CD4-positive, alpha-beta memory T cell (primary cell): Measurements from ENCODE around the gene HES1. TPM values are rescaled to one million over a fixed set of nuclear protein-coding genes. Genes with fewer than 3 reads are reported as not detected.
A peak's percentile ranks its signal among the peaks of the same experiment; 100 is the strongest.
"Not testable (repeated sequence)": the region's sequence is repeated elsewhere in the genome, so short reads cannot be mapped to it uniquely, and the experiment has no call there.

Experiments used
- CTCF ChIA-PET: fragments of 350-600 bp; sonication (Branson Sonifier 250); formaldehyde crosslinking; loops from one replicate; lab custom pipeline; 2021; ENCODE audit warnings: inconsistent platforms; ENCODE audit not compliant: partially characterized antibody; lab: Charles Lee
- POLR2A ChIA-PET: fragments of 350-600 bp; sonication (Branson Sonifier 250); formaldehyde crosslinking; loops from one replicate; lab custom pipeline; 2021; ENCODE audit not compliant: partially characterized antibody; lab: Charles Lee
- DNase-seq, 5 donors: peaks; one replicate each; pipeline versions ENCODE4 v3.0.0 to v3.0.0-alpha.2; 2020 to 2022; ENCODE audit warnings: mixed read lengths in 1 of 5
- H3K27ac ChIP-seq: one replicate; pipeline ENCODE4 v1.7.0; 2013; ENCODE audit warnings: low read depth, low read length
- H3K27me3 ChIP-seq: 2 replicates; pipeline ENCODE4 v1.7.0; 2013; ENCODE audit warnings: mild to moderate bottlenecking, low read length, moderate library complexity; ENCODE audit not compliant: insufficient read depth
- H3K36me3 ChIP-seq: 2 replicates; pipeline ENCODE4 v1.7.0; 2013; ENCODE audit warnings: mild to moderate bottlenecking, low read length, moderate library complexity; ENCODE audit not compliant: insufficient read depth
- H3K4me1 ChIP-seq: 2 replicates; pipeline ENCODE4 v1.7.0; 2013; ENCODE audit warnings: mild to moderate bottlenecking, low read length, moderate library complexity; ENCODE audit not compliant: insufficient read depth
- H3K4me3 ChIP-seq, 2 donors: one replicate each; pipeline ENCODE4 v1.7.0; 2013; ENCODE audit warnings: low read length in 2 of 2, mild to moderate bottlenecking in 1 of 2
- H3K9me3 ChIP-seq, 2 donors: one replicate each; pipeline ENCODE4 v1.7.0; 2013; ENCODE audit warnings: low read length in 2 of 2, control low read depth in 1 of 2; ENCODE audit not compliant: control insufficient read depth in 1 of 2
- H3K27ac Mint-ChIP-seq, 7 donors: one replicate each; pipeline ENCODE4 v1.8.0; 2020 to 2021; ENCODE audit warnings: mixed read lengths in 7 of 7, mild to moderate bottlenecking in 6 of 7, inconsistent platforms in 3 of 7, moderate library complexity in 3 of 7
- H3K27me3 Mint-ChIP-seq, 2 donors: one replicate each; pipeline ENCODE4 v1.8.0; 2020 to 2021; ENCODE audit warnings: mixed read lengths in 2 of 2
- H3K36me3 Mint-ChIP-seq, 2 donors: one replicate each; pipeline ENCODE4 v1.8.0; 2020 to 2021; ENCODE audit warnings: mixed read lengths in 2 of 2, inconsistent platforms in 1 of 2, mild to moderate bottlenecking in 1 of 2
- H3K4me1 Mint-ChIP-seq, 4 donors: one replicate each; pipeline ENCODE4 v1.8.0; 2020 to 2021; ENCODE audit warnings: mixed read lengths in 4 of 4, mild to moderate bottlenecking in 1 of 4
- H3K4me3 Mint-ChIP-seq, 8 donors: one replicate each; pipeline ENCODE4 v1.8.0; 2020 to 2021; ENCODE audit warnings: mixed read lengths in 8 of 8, mild to moderate bottlenecking in 7 of 8, moderate library complexity in 6 of 8, inconsistent platforms in 3 of 8
- H3K9me3 Mint-ChIP-seq, 8 donors: one replicate each; pipeline ENCODE4 v1.8.0; 2020 to 2021; ENCODE audit warnings: mixed read lengths in 8 of 8, mild to moderate bottlenecking in 5 of 8, inconsistent platforms in 3 of 8, moderate library complexity in 1 of 8
- intact Hi-C: fragments of 100-400 bp; cut with micrococcal nuclease; formaldehyde crosslinking; loops from one replicate; pipeline ENCODE4 v1.15.1; 2023
- polyA plus RNA-seq, 2 donors: library from polyadenylated mRNA; unstranded; fragments of 300-500 nt; fragmentation: Illumina TruSeq; gene quantifications; one replicate each; pipeline ENCODE4 v1.2.3, GENCODE V29; 2021
- total RNA-seq, 2 experiments: library from RNA; stranded (reverse); gene quantifications; one replicate each; pipeline ENCODE4 v1.2.3, GENCODE V29; 2021

HES1 gene, protein sequence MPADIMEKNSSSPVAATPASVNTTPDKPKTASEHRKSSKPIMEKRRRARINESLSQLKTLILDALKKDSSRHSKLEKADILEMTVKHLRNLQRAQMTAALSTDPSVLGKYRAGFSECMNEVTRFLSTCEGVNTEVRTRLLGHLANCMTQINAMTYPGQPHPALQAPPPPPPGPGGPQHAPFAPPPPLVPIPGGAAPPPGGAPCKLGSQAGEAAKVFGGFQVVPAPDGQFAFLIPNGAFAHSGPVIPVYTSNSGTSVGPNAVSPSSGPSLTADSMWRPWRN
- total RNA-seq = not detected
- polyA plus RNA-seq = under 1 TPM; 0.11 to 0.50 TPM

GRCh38 chr3:194135806-194136518, at the start of gene HES1:
HES1 (plus strand) TSS chr3:194136148; CDS start chr3:194136381, 233 bp downstream.
- peak within 1 kb of the TSS; percentile 51 to 57 for H3K4me3 ChIP-seq
- H3K36me3 ChIP-seq = no peaks in the 10 kb centered on the region
- H3K27me3 Mint-ChIP-seq = peaks cover 39 to 50% of the 10 kb centered on the region in 2 donors
- H3K36me3 Mint-ChIP-seq = peaks cover 0 to 5% of the 10 kb centered on the region in 2 donors
- intact Hi-C loops = loop anchor here (2.0 to 10.0 kb wide), 4 partner anchors 33 to 471 kb away; partner anchors contain the start of gene ATP13A3
- H3K9me3 Mint-ChIP-seq = no peaks in the 10 kb centered on the region
- H3K27ac ChIP-seq = no peak within 1 kb of the TSS
- H3K4me3 Mint-ChIP-seq = peak within 1 kb of the TSS; percentile 78 to 97 (median 88)
- POLR2A ChIA-PET = interaction anchor here (0.5 to 0.8 kb wide), 2 partner anchors 32 to 160 kb away, joined by 3 read pairs; no protein-coding TSS in a partner anchor
- DNase-seq = peak in 4 of 5 donors; percentile 33 to 61 (median 39)
- H3K4me1 Mint-ChIP-seq = peaks cover 28 to 70% (median 41%) of the 10 kb centered on the region in 4 donors
- H3K27me3 ChIP-seq = peaks cover 24% of the 10 kb centered on the region
- peak within 1 kb of the TSS; percentile 66 to 96 (median 92) for H3K27ac Mint-ChIP-seq
- peaks cover 47% of the 10 kb centered on the region for H3K4me1 ChIP-seq
- no peaks in the 10 kb centered on the region for H3K9me3 ChIP-seq
- CTCF ChIA-PET = interaction anchor here (0.7 to 1.5 kb wide), 3 partner anchors 76 to 355 kb away, joined by 3 to 6 read pairs (median 3); no protein-coding TSS in a partner anchor

DNA sequence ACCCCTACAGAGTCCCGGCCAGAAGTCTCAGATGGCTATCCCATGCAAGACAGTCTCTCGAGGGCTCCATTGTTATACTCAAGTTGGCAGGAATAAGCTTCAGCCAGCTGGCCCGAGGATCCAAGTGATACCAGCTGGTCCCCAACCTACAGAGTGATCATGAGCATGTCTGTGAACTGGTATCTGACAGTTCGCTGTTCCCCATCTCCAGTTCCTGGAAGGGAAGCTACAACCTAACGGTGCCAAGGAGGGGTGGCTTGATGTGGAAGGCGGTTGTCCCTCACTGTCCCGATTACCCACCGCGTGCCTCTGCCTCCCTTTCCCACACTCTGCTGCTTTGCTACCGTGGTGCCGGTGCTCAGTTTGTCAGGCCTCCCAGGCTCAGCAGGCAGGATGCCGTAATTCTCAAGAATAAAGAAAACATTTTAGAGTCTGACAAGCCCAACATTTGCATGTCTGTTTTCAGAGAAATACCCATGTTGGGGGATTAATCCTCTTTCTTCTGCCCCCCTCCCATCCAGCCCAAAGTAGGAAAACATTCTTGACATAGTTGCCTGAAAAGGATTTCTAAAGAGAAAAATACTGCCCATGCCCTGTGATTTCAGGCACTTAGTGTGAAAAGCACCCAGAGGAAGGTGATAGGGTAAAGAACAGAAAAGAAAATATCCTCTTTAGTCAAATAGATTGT, 49.4 kb upstream of the HES1 start:
- DNase-seq = no peak
- intact Hi-C loops = no loop called here
- H3K27ac Mint-ChIP-seq = no peak overlapping the region
- H3K36me3 Mint-ChIP-seq = no peaks in the 10 kb centered on the region
- Histone ChIP-seq H3K27me3 (no peaks in the 10 kb centered on the region), H3K4me3 (no peak overlapping the region), H3K36me3 (no peaks in the 10 kb centered on the region), H3K4me1 (no peaks in the 10 kb centered on the region), H3K9me3 (no peaks in the 10 kb centered on the region), H3K27ac (no peak overlapping the region)
- POLR2A ChIA-PET = no interaction called here
- H3K4me1 Mint-ChIP-seq = peaks cover 0 to 8% (median 3%) of the 10 kb centered on the region in 4 donors
- H3K4me3 Mint-ChIP-seq = no peak overlapping the region
- peaks cover 0 to 2% (median 0%) of the 10 kb centered on the region in 8 donors for H3K9me3 Mint-ChIP-seq
- peaks cover 3 to 7% of the 10 kb centered on the region in 2 donors for H3K27me3 Mint-ChIP-seq
- CTCF ChIA-PET = no interaction called here

DNA sequence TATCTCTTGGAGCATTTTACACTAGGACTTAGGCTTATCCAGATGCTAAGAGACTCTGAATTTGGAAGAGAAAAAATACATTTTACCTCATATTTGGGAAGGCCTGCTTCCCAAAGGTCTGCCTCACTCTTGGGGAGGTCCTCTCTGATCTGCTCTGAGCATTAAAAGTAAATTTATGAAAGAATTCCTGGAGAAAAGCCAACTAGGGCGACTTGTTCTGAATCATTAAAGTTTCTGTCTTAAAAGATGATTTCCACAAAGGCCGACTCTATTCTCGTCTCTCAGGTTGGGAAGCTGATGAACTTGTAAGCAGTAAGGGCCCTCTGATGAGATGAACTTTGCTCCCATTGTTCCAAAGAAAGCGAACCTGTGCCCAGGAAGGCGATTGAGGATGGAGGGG, 48.7 kb upstream of the HES1 start:
- H3K27ac ChIP-seq = no peak overlapping the region
- no peaks in the 10 kb centered on the region for H3K36me3 ChIP-seq
- no peaks in the 10 kb centered on the region for H3K9me3 ChIP-seq
- H3K4me1 Mint-ChIP-seq = peaks cover 0 to 8% (median 3%) of the 10 kb centered on the region in 4 donors
- H3K27me3 ChIP-seq = no peaks in the 10 kb centered on the region
- no peaks in the 10 kb centered on the region for H3K36me3 Mint-ChIP-seq
- H3K4me3 Mint-ChIP-seq = no peak overlapping the region
- ChIA-PET POLR2A (no interaction called here), CTCF (no interaction called here)
- H3K4me3 ChIP-seq = no peak overlapping the region
- H3K9me3 Mint-ChIP-seq = peaks cover 0 to 2% (median 0%) of the 10 kb centered on the region in 8 donors
- H3K27ac Mint-ChIP-seq = no peak overlapping the region
- H3K27me3 Mint-ChIP-seq = peaks cover 4% of the 10 kb centered on the region in 2 donors
- H3K4me1 ChIP-seq = no peaks in the 10 kb centered on the region
- intact Hi-C loops = no loop called here
- no peak for DNase-seq

DNA sequence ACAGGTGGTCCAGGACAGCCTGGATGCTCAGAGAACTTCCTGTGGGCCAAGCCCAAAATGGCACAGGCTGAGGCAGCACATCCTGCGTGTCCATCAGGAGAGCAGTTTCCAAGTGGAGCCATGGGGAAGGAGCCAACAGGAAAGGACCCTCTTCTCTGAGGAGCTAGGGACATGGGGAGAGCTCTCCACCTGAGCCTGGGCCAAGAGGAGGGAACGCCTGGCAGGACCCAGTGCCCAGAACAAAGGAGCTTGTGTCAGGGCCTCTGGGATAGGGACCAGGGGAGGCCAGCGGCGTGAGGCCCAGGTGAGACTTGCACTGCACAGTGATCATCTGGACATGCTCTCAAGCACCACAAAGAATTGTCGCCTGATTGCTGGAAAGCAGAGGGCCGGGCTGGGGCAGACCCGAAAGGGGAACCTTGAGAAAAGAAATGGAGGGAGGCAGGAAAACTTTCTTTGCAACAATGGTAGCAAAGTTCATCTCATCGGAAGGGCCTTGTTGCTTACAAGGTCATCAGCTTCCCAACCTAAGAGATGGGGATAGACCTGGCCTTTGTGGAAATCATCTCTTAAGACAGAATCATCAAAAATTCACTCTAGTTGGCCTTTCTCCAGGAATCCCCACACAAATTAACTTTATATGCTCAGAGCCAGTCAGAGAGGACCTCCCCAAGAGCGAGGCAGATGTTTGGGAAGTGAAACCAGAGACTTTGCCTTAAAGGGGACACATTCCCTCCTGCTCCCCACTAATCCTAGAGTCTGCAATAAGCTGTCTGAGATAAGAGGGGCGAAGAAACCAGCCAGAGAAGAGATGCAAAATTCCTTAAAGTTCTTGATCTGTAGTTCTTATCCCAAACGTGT, 47.7 kb upstream of the HES1 start:
- intact Hi-C loops = no loop called here
- CTCF ChIA-PET = no interaction called here
- POLR2A ChIA-PET = no interaction called here

DNA sequence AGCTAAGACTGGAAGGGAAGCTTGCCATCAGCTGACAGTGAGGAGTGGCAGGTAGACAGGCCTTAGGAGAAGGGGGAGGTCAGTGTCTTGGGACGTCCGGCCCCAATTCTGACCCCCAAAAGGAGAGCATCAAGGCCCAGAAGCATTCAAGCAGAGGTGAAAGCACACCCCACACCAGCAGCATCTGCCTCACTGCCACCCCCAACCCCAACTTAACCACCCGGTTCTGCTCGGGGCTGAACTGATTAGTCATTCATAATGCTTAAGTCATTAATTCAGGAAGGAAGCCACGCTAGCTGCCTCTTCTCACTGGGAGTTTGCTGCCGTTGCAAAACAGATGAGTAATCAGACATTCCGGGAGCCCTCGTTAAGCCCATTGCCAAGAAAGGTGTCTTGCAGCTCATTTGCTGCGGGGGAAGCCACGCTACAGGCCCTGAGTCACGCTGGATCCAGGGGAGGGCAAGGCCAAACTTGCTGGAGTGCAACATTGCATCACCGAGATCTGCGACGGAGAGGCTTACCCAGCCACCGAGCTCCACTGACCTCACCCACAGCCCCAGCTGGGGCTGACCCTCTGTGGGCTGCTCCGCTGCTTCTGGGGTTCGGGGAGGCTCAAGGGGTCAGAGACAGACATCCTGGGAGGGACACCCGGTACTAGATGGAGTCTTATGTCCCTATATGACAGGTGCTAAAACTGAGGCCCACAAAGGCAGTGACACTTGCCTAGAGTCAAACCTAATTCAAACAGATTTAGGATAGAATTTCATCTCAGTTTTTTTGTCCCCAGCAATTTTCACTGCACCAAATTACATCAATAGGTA, 46.4 kb upstream of the HES1 start:
- peaks cover 0 to 2% (median 0%) of the 10 kb centered on the region in 8 donors for H3K9me3 Mint-ChIP-seq
- Histone ChIP-seq H3K9me3 (no peaks in the 10 kb centered on the region), H3K4me1 (no peaks in the 10 kb centered on the region), H3K4me3 (no peak overlapping the region), H3K27me3 (no peaks in the 10 kb centered on the region), H3K36me3 (no peaks in the 10 kb centered on the region), H3K27ac (no peak overlapping the region)
- DNase-seq = no peak
- peaks cover 0 to 1% (median 0%) of the 10 kb centered on the region in 4 donors for H3K4me1 Mint-ChIP-seq
- H3K4me3 Mint-ChIP-seq = no peak overlapping the region
- CTCF ChIA-PET = no interaction called here
- peaks cover 1 to 2% of the 10 kb centered on the region in 2 donors for H3K27me3 Mint-ChIP-seq
- intact Hi-C loops = no loop called here
- POLR2A ChIA-PET = no interaction called here
- H3K27ac Mint-ChIP-seq = no peak overlapping the region
- H3K36me3 Mint-ChIP-seq = no peaks in the 10 kb centered on the region

More for the DNA sequence above, 47.7 kb upstream of the HES1 start:
- Mint-ChIP-seq H3K27ac (no peak overlapping the region), H3K4me1 (peaks cover 0 to 8% (median 3%) of the 10 kb centered on the region in 4 donors), H3K9me3 (peaks cover 0 to 2% (median 0%) of the 10 kb centered on the region in 8 donors), H3K27me3 (peaks cover 1 to 2% of the 10 kb centered on the region in 2 donors), H3K4me3 (no peak overlapping the region), H3K36me3 (no peaks in the 10 kb centered on the region)
- Histone ChIP-seq H3K4me3 (no peak overlapping the region), H3K27ac (no peak overlapping the region), H3K36me3 (no peaks in the 10 kb centered on the region), H3K9me3 (no peaks in the 10 kb centered on the region), H3K27me3 (no peaks in the 10 kb centered on the region), H3K4me1 (no peaks in the 10 kb centered on the region)
- no peak for DNase-seq

DNA sequence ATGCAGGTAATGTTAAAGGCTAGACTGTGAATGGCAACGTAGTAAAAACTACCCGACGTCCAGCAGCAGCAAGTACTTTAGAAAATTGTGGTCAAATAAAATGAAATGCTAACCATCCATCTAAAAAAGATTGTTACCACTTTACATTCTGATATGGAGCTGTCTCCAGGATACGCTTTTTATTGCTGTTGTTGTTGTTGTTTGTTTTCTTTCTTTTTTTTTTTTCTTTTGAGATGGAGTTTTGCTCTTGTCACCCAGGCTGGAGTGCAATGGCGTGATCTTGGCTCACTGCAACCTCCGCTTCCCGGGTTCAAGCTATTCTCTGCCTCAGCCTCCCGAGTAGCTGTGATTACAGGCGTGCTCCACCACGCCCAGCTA, 45.8 kb upstream of the HES1 start:
- H3K36me3 Mint-ChIP-seq, H3K4me1 ChIP-seq, H3K27me3 ChIP-seq, DNase-seq, H3K4me1 Mint-ChIP-seq, H3K4me3 Mint-ChIP-seq, H3K36me3 ChIP-seq, H3K27ac Mint-ChIP-seq, intact Hi-C loops, H3K9me3 ChIP-seq, H3K9me3 Mint-ChIP-seq, H3K27ac ChIP-seq, H3K4me3 ChIP-seq, CTCF ChIA-PET, POLR2A ChIA-PET, H3K27me3 Mint-ChIP-seq: not testable (repeated sequence)
